SK-N-SH treated with all-trans-retinoic acid at 6 μM for 48 hours (cell line): ENCODE results near the gene ATN1.

Experiments used
- ATAC-seq: fragments of 200-7000 bp; cut with Tn5 transposase; 3 replicates; pipeline ENCODE4 v1.9.1; 2020; ENCODE audit warnings: mild to moderate bottlenecking, moderate library complexity
- BACH2 ChIP-seq: fragments of 250-450 bp; sonication (Bioruptor Pico); IDR thresholded peaks from 2 replicates; pipeline ENCODE4 v1.9.0; 2021; ENCODE audit warnings: mild to moderate bottlenecking, borderline replicate concordance
- CREB5 ChIP-seq: fragments of 250-450 bp; sonication (Bioruptor Pico); IDR thresholded peaks from 2 replicates; pipeline ENCODE4 v1.5.1; 2020; ENCODE audit warnings: low read depth, mild to moderate bottlenecking, moderate library complexity
- CSDC2 ChIP-seq: fragments of 250-450 bp; sonication (Bioruptor Pico); IDR thresholded peaks from 2 replicates; pipeline ENCODE4 v1.5.0; 2020; ENCODE audit warnings: mild to moderate bottlenecking, moderate library complexity
- CSRNP3 ChIP-seq: fragments of 250-450 bp; sonication (Bioruptor Pico); IDR thresholded peaks from 2 replicates; pipeline ENCODE4 v1.5.1; 2021; ENCODE audit warnings: mild to moderate bottlenecking, moderate library complexity
- ESRRG ChIP-seq: fragments of 250-450 bp; sonication (Bioruptor Pico); IDR thresholded peaks from 2 replicates; pipeline ENCODE4 v1.6.1; 2021; ENCODE audit warnings: mild to moderate bottlenecking
- GLIS3 ChIP-seq: fragments of 250-450 bp; sonication (Bioruptor Pico); IDR thresholded peaks from 2 replicates; pipeline ENCODE4 v1.5.0; 2020; ENCODE audit warnings: mild to moderate bottlenecking, moderate library complexity
- ISL1 ChIP-seq: fragments of 250-450 bp; sonication (Bioruptor Pico); IDR thresholded peaks from 2 replicates; pipeline ENCODE4 v2.1.2; 2022; ENCODE audit warnings: mild to moderate bottlenecking, moderate library complexity
- OSR1 ChIP-seq: fragments of 250-450 bp; sonication (Bioruptor Pico); IDR thresholded peaks from 2 replicates; pipeline ENCODE4 v1.8.0; 2022; ENCODE audit warnings: moderate library complexity, mild to moderate bottlenecking, inconsistent platforms
- PPARA ChIP-seq: fragments of 250-450 bp; sonication (Bioruptor Pico); IDR thresholded peaks from 2 replicates; pipeline ENCODE4 v1.5.0; 2020; ENCODE audit warnings: mild to moderate bottlenecking, borderline replicate concordance
- RARB ChIP-seq: fragments of 250-450 bp; sonication (Bioruptor Pico); IDR thresholded peaks from 2 replicates; pipeline ENCODE4 v1.8.0; 2021; ENCODE audit warnings: mild to moderate bottlenecking, moderate library complexity
- SNAI2 ChIP-seq: fragments of 250-450 bp; sonication (Bioruptor Pico); IDR thresholded peaks from 2 replicates; pipeline ENCODE4 v1.5.0; 2020; ENCODE audit warnings: mild to moderate bottlenecking, moderate library complexity
- TCF4 ChIP-seq: fragments of 250-450 bp; sonication (Bioruptor Pico); IDR thresholded peaks from 2 replicates; pipeline ENCODE4 v1.8.0; 2021; ENCODE audit warnings: mild to moderate bottlenecking, moderate library complexity, borderline replicate concordance
- TOX ChIP-seq: fragments of 250-450 bp; sonication (Bioruptor Pico); IDR thresholded peaks from 2 replicates; pipeline ENCODE4 v1.8.0; 2021; ENCODE audit warnings: mild to moderate bottlenecking, moderate library complexity, borderline replicate concordance
- ZC3H10 ChIP-seq: fragments of 250-450 bp; sonication (Bioruptor Pico); IDR thresholded peaks from 2 replicates; pipeline ENCODE4 v1.5.1; 2021; ENCODE audit warnings: mild to moderate bottlenecking, moderate library complexity
- ZFP3 ChIP-seq: fragments of 250-450 bp; sonication (Bioruptor Pico); IDR thresholded peaks from 2 replicates; pipeline ENCODE4 v1.5.0; 2020; ENCODE audit warnings: mild to moderate bottlenecking, moderate library complexity
- ZFP30 ChIP-seq: fragments of 450-650 bp; formaldehyde crosslinking; IDR thresholded peaks from 2 replicates; pipeline ENCODE4 v1.5.0; 2022; ENCODE audit warnings: mild to moderate bottlenecking, moderate library complexity
- ZNF565 ChIP-seq: fragments of 450-650 bp; formaldehyde crosslinking; conservative IDR thresholded peaks from 2 replicates; pipeline ENCODE4 v1.5.0; 2020; ENCODE audit warnings: low read depth, mild to moderate bottlenecking, moderate library complexity
- ZNF70 ChIP-seq: fragments of 450-650 bp; formaldehyde crosslinking; IDR thresholded peaks from 2 replicates; pipeline ENCODE4 v1.5.0; 2020; ENCODE audit warnings: mild to moderate bottlenecking, moderate library complexity
- ZNF8 ChIP-seq: fragments of 450-650 bp; formaldehyde crosslinking; IDR thresholded peaks from 2 replicates; pipeline ENCODE4 v1.5.0; 2020; ENCODE audit warnings: mild to moderate bottlenecking, moderate library complexity
- TF ChIP-seq, protein P1 (sequence below): fragments of 250-450 bp; sonication (Bioruptor Pico); IDR thresholded peaks from 2 replicates; pipeline ENCODE4 v1.8.0; 2021; ENCODE audit warnings: low read depth, mild to moderate bottlenecking, moderate library complexity, borderline replicate concordance
- TF ChIP-seq, protein P2 (sequence below): fragments of 250-450 bp; sonication (Bioruptor Pico); IDR thresholded peaks from 2 replicates; pipeline ENCODE4 v1.8.0; 2020; ENCODE audit warnings: mild to moderate bottlenecking, moderate library complexity, borderline replicate concordance

ATN1 gene

DNA sequence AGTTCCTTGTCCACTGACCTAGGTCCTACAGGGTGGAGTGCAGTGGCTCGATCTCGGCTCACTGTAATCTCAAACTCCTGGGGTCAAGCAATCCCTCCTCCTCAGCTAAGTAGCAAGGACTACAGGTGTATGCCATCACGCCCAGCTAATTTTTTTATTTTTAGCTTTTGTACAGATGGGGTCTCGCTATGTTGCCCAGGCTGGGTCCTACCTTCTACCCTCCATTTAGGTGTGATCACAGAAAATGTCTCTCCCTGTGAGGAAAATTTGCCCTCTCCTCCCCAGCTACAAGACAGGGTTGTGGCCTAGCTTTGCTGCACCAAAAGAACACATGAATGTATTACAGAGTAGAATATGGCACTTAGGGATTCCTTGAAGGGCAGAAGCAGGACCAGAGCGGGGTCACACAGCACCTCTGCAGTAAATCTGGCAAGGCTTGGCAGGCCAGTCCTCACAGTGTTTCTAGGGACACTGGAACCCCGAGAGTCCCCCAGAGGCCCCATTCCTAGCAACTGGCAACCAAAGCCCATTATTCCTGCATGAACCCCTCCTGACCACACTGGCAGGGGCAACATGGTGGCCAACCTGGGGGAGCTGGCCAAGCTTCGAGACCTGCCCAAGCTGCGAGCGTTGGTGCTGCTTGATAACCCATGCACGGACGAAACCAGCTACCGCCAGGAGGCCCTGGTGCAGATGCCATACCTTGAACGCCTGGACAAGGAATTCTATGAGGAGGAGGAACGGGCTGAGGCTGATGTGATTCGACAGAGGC lies 15.4 kb upstream of the ATN1 start:
- ATAC-seq = no peak
- TF ChIP-seq BACH2 = no peak
- no peak for TF ChIP-seq SNAI2 (CRISPR knock-in tag)
- no peak for TF ChIP-seq ZNF70 (CRISPR knock-in tag)
- no peak for TF ChIP-seq TOX (CRISPR knock-in tag)

GRCh38 chr12:6914246-6914946 lies 13.4 kb upstream of the ATN1 start, which contains the start of gene ENO2:
Gene ENO2 (plus strand): TSS chr12:6914580. CDS start chr12:6915833, 1,253 bp downstream.
- ATAC-seq = peak; percentile 91
- TF ChIP-seq CREB5 (CRISPR knock-in tag) (no peak), ZNF565 (CRISPR knock-in tag) (no peak), ISL1 (CRISPR knock-in tag) (no peak), TCF4 (no peak), TOX (CRISPR knock-in tag) (no peak), ZFP30 (CRISPR knock-in tag) (no peak), ZNF70 (CRISPR knock-in tag) (no peak), ZC3H10 (CRISPR knock-in tag) (no peak), CSRNP3 (CRISPR knock-in tag) (no peak), CSDC2 (no peak), RARB (no peak)
- TF ChIP-seq, protein P1, sequence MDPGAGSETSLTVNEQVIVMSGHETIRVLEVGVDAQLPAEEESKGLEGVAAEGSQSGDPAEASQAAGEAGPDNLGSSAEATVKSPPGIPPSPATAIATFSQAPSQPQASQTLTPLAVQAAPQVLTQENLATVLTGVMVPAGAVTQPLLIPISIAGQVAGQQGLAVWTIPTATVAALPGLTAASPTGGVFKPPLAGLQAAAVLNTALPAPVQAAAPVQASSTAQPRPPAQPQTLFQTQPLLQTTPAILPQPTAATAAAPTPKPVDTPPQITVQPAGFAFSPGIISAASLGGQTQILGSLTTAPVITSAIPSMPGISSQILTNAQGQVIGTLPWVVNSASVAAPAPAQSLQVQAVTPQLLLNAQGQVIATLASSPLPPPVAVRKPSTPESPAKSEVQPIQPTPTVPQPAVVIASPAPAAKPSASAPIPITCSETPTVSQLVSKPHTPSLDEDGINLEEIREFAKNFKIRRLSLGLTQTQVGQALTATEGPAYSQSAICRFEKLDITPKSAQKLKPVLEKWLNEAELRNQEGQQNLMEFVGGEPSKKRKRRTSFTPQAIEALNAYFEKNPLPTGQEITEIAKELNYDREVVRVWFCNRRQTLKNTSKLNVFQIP (CRISPR knock-in tag) = no peak

GRCh38 chr12:6914947-6915788 lies 12.6 kb upstream of the ATN1 start:
- peak; percentile 44 for ATAC-seq

More at GRCh38 chr12:6914947-6915788, 12.6 kb upstream of the ATN1 start:
- TF ChIP-seq GLIS3 = no peak
- no peak for TF ChIP-seq OSR1 (CRISPR knock-in tag)
- no peak for TF ChIP-seq PPARA (CRISPR knock-in tag)
- no peak for TF ChIP-seq ESRRG (CRISPR knock-in tag)
- TF ChIP-seq, protein P2, sequence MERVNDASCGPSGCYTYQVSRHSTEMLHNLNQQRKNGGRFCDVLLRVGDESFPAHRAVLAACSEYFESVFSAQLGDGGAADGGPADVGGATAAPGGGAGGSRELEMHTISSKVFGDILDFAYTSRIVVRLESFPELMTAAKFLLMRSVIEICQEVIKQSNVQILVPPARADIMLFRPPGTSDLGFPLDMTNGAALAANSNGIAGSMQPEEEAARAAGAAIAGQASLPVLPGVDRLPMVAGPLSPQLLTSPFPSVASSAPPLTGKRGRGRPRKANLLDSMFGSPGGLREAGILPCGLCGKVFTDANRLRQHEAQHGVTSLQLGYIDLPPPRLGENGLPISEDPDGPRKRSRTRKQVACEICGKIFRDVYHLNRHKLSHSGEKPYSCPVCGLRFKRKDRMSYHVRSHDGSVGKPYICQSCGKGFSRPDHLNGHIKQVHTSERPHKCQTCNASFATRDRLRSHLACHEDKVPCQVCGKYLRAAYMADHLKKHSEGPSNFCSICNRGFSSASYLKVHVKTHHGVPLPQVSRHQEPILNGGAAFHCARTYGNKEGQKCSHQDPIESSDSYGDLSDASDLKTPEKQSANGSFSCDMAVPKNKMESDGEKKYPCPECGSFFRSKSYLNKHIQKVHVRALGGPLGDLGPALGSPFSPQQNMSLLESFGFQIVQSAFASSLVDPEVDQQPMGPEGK (CRISPR knock-in tag) = no peak
- no peak for TF ChIP-seq CREB5 (CRISPR knock-in tag)
- TF ChIP-seq ZFP3 (CRISPR knock-in tag) = no peak
- no peak for TF ChIP-seq ZNF565 (CRISPR knock-in tag)
- TF ChIP-seq ZNF70 (CRISPR knock-in tag) = no peak
- TF ChIP-seq RARB = no peak
- no peak for TF ChIP-seq TCF4
- no peak for TF ChIP-seq BACH2
- no peak for TF ChIP-seq ZNF8
- TF ChIP-seq CSDC2 = no peak
- TF ChIP-seq ZFP30 (CRISPR knock-in tag) = no peak
- TF ChIP-seq ISL1 (CRISPR knock-in tag) = no peak
- TF ChIP-seq, protein P1 (CRISPR knock-in tag) = no peak
